NCI-H748 (cell line): ENCODE measurements around the gene WEE2.
"Not testable (repeated sequence)": the region's sequence is repeated elsewhere in the genome, so short reads cannot be mapped to it uniquely, and the experiment has no call there.

Source experiments
- DNase-seq: peaks from one replicate; lab custom pipeline; 2025; ENCODE audit not compliant: unreplicated experiment; lab: John Stamatoyannopoulos, UW

The WEE2 gene

DNA sequence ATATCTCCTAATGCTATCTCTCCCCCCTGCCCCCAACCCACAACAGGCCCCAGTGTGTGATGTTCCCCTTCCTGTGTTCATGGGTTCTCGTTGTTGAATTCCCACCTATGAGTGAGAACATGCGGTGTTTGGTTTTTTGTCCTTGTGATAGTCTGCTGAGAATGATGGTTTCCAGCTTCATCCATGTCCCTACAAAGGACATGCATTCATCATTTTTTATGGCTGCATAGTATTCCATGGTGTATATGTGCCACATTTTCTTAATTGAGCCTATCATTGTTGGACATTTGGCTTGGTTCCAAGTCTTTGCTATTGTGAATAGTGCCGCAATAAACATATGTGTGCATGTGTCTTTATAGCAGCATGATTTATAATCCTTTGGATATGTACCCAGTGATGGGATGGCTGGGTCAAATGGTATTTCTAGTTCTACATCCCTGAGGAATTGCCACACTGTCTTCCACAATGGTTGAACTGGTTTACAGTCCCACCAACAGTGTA, 62.0 kb downstream of the WEE2 start:
- DNase-seq: not testable (repeated sequence)

DNA sequence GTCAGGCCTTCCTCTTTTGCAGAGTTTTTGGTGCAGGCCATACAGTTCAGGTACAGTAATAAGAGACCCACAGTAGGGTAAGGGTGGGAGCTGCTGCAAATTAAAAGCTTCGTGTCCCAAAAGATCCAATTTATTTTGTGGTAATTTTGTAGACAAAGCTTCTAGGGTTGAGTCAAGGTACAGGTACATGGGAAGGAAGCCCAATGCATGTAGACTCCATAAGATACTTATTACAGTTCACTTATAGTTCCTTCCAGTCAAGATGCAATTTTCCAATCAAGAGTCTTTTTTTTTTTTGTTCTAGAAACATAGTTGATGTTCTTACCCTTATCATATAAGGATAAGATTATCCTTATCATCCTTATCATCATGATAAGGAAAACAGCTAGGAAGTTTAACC, 68.2 kb downstream of the WEE2 start, which contains the start of gene TAS2R4:
Gene TAS2R4, plus strand, starts transcription at position 301 of the 400 bp plus-strand sequence. CDS start 1,815 bp downstream, outside the sequence.
- no peak for DNase-seq
